Testis (tissue), 2 donors: ENCODE measurements around the gene TEX48.

Experiments used
- CTCF ChIP-seq, 3 experiments: fragments of 450-650 bp in 2 of 3; fragments of 200-600 bp in 1 of 3; sonication (generic) in 1 of 3; IDR thresholded peaks; one replicate each; pipeline ENCODE4 v1.5.1; 2016 to 2019; ENCODE audit warnings: antibody characterized with exemption in 3 of 3, mild to moderate bottlenecking in 2 of 3, moderate library complexity in 1 of 3
- POLR2A ChIP-seq: fragments of 450-650 bp; IDR thresholded peaks from one replicate; pipeline ENCODE4 v1.6.1; 2017; ENCODE audit warnings: antibody characterized with exemption, mild to moderate bottlenecking, moderate library complexity

DNA sequence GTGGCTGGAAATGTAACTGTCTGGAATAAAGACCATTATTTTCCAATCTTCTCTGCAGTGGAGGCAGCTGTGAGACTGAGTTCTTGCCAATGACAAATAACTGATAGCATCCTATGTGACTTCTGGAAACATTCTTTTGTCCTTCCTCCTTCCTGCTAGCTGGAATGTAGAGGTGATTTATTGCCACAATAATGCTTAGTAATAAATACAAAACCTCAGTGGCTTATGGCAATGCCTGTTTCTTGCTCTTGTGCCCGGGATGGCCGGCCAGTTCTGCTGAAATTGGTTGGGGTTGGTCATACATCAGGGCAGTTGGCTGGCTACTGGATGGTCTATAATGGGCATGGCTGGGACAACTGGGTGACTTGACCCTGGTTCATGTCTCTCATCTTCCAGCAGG is 12.2 kb upstream of the TEX48 start:
- TF ChIP-seq CTCF (IDR thresholded peaks at IDR 0.05) (no peak), POLR2A (no peak)
